Neural cell (in vitro differentiated cells): ENCODE measurements around the gene USP2. TPM values are rescaled to one million over a fixed set of nuclear protein-coding genes. Genes with fewer than 3 reads are reported as not detected.

ENCODE experiments used
- H2AFZ ChIP-seq: fragments of 200-600, 300-800 bp; sonication (generic), shearing (Covaris generic); 2 replicates; pipeline ENCODE4 v1.6.0; 2014; ENCODE audit warnings: low read depth, mild to moderate bottlenecking, antibody characterized with exemption, low read length, moderate library complexity
- H3F3A ChIP-seq: fragments of 200-600 bp; shearing (Covaris generic); 2 replicates; pipeline ENCODE4 v1.6.1; 2016; ENCODE audit warnings: mild to moderate bottlenecking, moderate library complexity, mixed read lengths, antibody characterized with exemption, low read length; ENCODE audit not compliant: insufficient read depth, poor library complexity, severe bottlenecking
- H3K27ac ChIP-seq: fragments of 200-600, 300-800 bp; sonication (generic), shearing (Covaris generic); 2 replicates; pipeline ENCODE4 v1.5.1; 2014; ENCODE audit warnings: mild to moderate bottlenecking, low read length, moderate library complexity
- H3K27me3 ChIP-seq: fragments of 300-800, 200-600 bp; sonication (generic), shearing (Covaris generic); 2 replicates; pipeline ENCODE4 v1.6.0; 2014; ENCODE audit warnings: mild to moderate bottlenecking, low read depth, low read length, moderate library complexity; ENCODE audit not compliant: insufficient read depth
- H3K36me3 ChIP-seq: fragments of 300-800, 200-600 bp; sonication (generic), shearing (Covaris generic); 2 replicates; pipeline ENCODE4 v1.5.1; 2014; ENCODE audit warnings: mild to moderate bottlenecking, antibody characterized with exemption, low read length, moderate library complexity; ENCODE audit not compliant: insufficient read depth
- H3K4me2 ChIP-seq: fragments of 300-800, 200-600 bp; sonication (generic), shearing (Covaris generic); 2 replicates; pipeline ENCODE4 v1.6.0; 2014; ENCODE audit warnings: mild to moderate bottlenecking, low read length
- H3K4me3 ChIP-seq: fragments of 300-800, 200-600 bp; sonication (generic), shearing (Covaris generic); 2 replicates; pipeline ENCODE4 v1.5.1; 2014; ENCODE audit warnings: mild to moderate bottlenecking, low read length, moderate library complexity
- H3K79me2 ChIP-seq: fragments of 200-600 bp; shearing (Covaris generic); replicated peaks from 2 replicates; pipeline ENCODE4 v1.6.0; 2014; ENCODE audit warnings: mild to moderate bottlenecking, low read length, moderate library complexity; ENCODE audit not compliant: insufficient read depth
- H3K9ac ChIP-seq: fragments of 300-800, 200-600 bp; sonication (generic), shearing (Covaris generic); 2 replicates; pipeline ENCODE4 v1.6.1; 2016; ENCODE audit warnings: mild to moderate bottlenecking, low read length, mixed read lengths
- H3K9me2 ChIP-seq: fragments of 200-600 bp; shearing (Covaris generic); 2 replicates; pipeline ENCODE4 v1.6.1; 2016; ENCODE audit warnings: mild to moderate bottlenecking, low read length, mixed read lengths; ENCODE audit not compliant: insufficient read depth
- H3K9me3 ChIP-seq: fragments of 200-600, 300-800 bp; sonication (generic), shearing (Covaris generic); 2 replicates; pipeline ENCODE4 v1.6.1; 2016; ENCODE audit warnings: mild to moderate bottlenecking, mixed run types, low read length, moderate library complexity, mixed read lengths
- H4K20me1 ChIP-seq: fragments of 200-600 bp; shearing (Covaris generic); 2 replicates; pipeline ENCODE4 v1.6.1; 2016; ENCODE audit warnings: mild to moderate bottlenecking, mixed run types; ENCODE audit not compliant: insufficient read depth
- CTCF ChIP-seq: fragments of 450-650 bp; IDR thresholded peaks from 2 replicates; pipeline ENCODE4 v1.5.1; 2014; ENCODE audit warnings: antibody characterized with exemption, mild to moderate bottlenecking, moderate library complexity; ENCODE audit not compliant: poor library complexity, severe bottlenecking
- EP300 ChIP-seq: fragments of 450-650 bp; conservative IDR thresholded peaks from 2 replicates; pipeline ENCODE4 v1.6.1; 2014; ENCODE audit warnings: antibody characterized with exemption, mild to moderate bottlenecking, moderate library complexity; ENCODE audit not compliant: poor library complexity, severe bottlenecking
- EZH2 ChIP-seq: fragments of 200-600, 300-800 bp; shearing (Covaris generic), sonication (generic); IDR thresholded peaks from 2 replicates; pipeline ENCODE4 v1.6.1; 2014; ENCODE audit warnings: antibody characterized with exemption, low read length, borderline replicate concordance, mild to moderate bottlenecking; ENCODE audit not compliant: insufficient read depth, poor library complexity, severe bottlenecking
- MXI1 ChIP-seq: fragments of 450-650 bp; conservative IDR thresholded peaks from 2 replicates; pipeline ENCODE4 v1.6.1; 2014; ENCODE audit warnings: antibody characterized with exemption, mild to moderate bottlenecking; ENCODE audit not compliant: poor library complexity, severe bottlenecking
- POLR2AphosphoS5 ChIP-seq: IDR thresholded peaks from 2 replicates; pipeline ENCODE4 v1.6.1; 2012
- RAD21 ChIP-seq: fragments of 450-650 bp; conservative IDR thresholded peaks from 2 replicates; pipeline ENCODE4 v1.6.1; 2014; ENCODE audit warnings: antibody characterized with exemption, mild to moderate bottlenecking, moderate library complexity
- SMC3 ChIP-seq: fragments of 450-650 bp; conservative IDR thresholded peaks from 2 replicates; pipeline ENCODE4 v1.6.1; 2014; ENCODE audit warnings: antibody characterized with exemption, mild to moderate bottlenecking, moderate library complexity; ENCODE audit not compliant: poor library complexity
- TAF1 ChIP-seq: IDR thresholded peaks from 2 replicates; pipeline ENCODE4 v1.6.1; 2012; ENCODE audit warnings: low read depth
- polyA plus RNA-seq: library from polyadenylated mRNA; depleted of rRNA; stranded (reverse); fragments of >200 nt; gene quantifications from 2 replicates; pipeline ENCODE4 v1.2.3, GENCODE V29; 2014
- TF ChIP-seq, protein P1 (sequence below): IDR thresholded peaks from 2 replicates; pipeline ENCODE4 v1.6.1; 2012; ENCODE audit warnings: borderline replicate concordance

USP2 gene
- polyA plus RNA-seq, 1 donor from 2014 or later: 0.59 TPM

GRCh38 chr11:119370486-119371046 is 10.9 kb downstream of the USP2 start:
- H3K9ac ChIP-seq: no peak overlapping the region
- TF ChIP-seq, protein P1, sequence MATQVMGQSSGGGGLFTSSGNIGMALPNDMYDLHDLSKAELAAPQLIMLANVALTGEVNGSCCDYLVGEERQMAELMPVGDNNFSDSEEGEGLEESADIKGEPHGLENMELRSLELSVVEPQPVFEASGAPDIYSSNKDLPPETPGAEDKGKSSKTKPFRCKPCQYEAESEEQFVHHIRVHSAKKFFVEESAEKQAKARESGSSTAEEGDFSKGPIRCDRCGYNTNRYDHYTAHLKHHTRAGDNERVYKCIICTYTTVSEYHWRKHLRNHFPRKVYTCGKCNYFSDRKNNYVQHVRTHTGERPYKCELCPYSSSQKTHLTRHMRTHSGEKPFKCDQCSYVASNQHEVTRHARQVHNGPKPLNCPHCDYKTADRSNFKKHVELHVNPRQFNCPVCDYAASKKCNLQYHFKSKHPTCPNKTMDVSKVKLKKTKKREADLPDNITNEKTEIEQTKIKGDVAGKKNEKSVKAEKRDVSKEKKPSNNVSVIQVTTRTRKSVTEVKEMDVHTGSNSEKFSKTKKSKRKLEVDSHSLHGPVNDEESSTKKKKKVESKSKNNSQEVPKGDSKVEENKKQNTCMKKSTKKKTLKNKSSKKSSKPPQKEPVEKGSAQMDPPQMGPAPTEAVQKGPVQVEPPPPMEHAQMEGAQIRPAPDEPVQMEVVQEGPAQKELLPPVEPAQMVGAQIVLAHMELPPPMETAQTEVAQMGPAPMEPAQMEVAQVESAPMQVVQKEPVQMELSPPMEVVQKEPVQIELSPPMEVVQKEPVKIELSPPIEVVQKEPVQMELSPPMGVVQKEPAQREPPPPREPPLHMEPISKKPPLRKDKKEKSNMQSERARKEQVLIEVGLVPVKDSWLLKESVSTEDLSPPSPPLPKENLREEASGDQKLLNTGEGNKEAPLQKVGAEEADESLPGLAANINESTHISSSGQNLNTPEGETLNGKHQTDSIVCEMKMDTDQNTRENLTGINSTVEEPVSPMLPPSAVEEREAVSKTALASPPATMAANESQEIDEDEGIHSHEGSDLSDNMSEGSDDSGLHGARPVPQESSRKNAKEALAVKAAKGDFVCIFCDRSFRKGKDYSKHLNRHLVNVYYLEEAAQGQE: no peak
- TF ChIP-seq CTCF: no peak
- TF ChIP-seq EP300: no peak
- no peak for TF ChIP-seq RAD21
- TF ChIP-seq TAF1: no peak
- TF ChIP-seq SMC3: no peak
- no peak for TF ChIP-seq EZH2
- TF ChIP-seq POLR2AphosphoS5: no peak
- TF ChIP-seq MXI1: no peak
- H3K79me2 ChIP-seq: no peaks in the 10 kb centered on the region
- no peak overlapping the region for H3K4me2 ChIP-seq
- no peaks in the 10 kb centered on the region for H3K36me3 ChIP-seq
- no peaks in the 10 kb centered on the region for H3K9me3 ChIP-seq
- no peaks in the 10 kb centered on the region for H3F3A ChIP-seq
- no peaks in the 10 kb centered on the region for H3K27me3 ChIP-seq
- H3K9me2 ChIP-seq: no peaks in the 10 kb centered on the region
- H2AFZ ChIP-seq: no peak overlapping the region
- H4K20me1 ChIP-seq: no peaks in the 10 kb centered on the region
- no peak overlapping the region for H3K4me3 ChIP-seq
- H3K27ac ChIP-seq: no peak overlapping the region

DNA sequence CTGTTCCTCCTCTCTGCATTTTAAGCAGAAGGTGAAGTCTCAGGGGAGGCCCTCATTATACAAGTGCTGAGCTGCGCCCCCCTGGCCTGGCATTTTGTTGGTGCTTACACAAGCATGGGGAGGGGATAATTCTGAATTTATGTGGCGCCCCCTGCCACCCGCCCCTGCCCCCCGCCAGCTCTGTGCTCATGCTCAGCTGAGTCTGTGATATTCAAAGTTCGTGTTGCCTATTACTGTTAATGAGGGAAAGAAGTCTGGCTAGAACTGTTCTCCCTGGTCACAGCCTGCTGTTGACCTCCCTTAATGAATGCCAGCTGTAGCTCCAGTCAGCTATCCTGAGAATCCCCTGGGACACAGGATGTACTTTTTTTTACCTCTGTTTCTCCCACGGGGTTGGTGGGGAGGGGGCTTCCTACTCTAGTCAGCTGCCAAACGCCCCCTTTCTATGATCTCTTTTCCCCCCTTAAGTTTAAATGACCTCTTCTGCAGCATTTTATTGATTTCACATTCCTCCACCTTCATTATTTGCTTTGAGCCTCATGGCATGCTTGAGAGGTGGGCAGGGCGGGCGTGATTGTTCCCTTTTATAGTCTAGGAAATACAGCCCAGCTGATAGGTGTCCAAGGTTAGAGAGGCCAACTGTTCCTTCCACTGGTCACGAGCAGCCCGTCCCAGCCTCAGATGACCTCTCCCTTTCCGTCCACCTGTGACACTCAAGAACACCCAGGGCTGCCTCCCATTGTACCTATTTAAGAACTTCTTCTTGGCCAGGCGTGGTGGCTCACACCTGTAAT is 12.2 kb downstream of the USP2 start:
- Histone ChIP-seq H3K4me2 (no peak overlapping the region), H3K79me2 (no peaks in the 10 kb centered on the region), H3K36me3 (no peaks in the 10 kb centered on the region), H4K20me1 (no peaks in the 10 kb centered on the region), H3K9ac (no peak overlapping the region), H3K27me3 (peaks cover 12% of the 10 kb centered on the region), H3K9me3 (no peaks in the 10 kb centered on the region), H3F3A (no peaks in the 10 kb centered on the region), H3K4me3 (no peak overlapping the region), H2AFZ (no peak overlapping the region), H3K9me2 (no peaks in the 10 kb centered on the region), H3K27ac (no peak overlapping the region)
- no peak for TF ChIP-seq SMC3
- no peak for TF ChIP-seq EZH2
- no peak for TF ChIP-seq MXI1
- TF ChIP-seq RAD21: no peak
- no peak for TF ChIP-seq CTCF
- TF ChIP-seq, protein P1: no peak
